ENCODE results near the gene C1orf56.
A peak's percentile ranks its signal among the peaks of the same experiment; 100 is the strongest.

C1orf56 gene

GRCh38 chr1:151047591-151047924 lies at the start of gene C1orf56:
Gene C1orf56 (plus strand): TSS chr1:151047751. CDS start chr1:151047848, 97 bp downstream.
- DNase-seq (ENCODE audit: low read depth) = no peak
- H3K4me3 ChIP-seq (ENCODE audit: low read depth, low read length) = peak within 1 kb of the TSS; percentile 74
- TF ChIP-seq, protein P1, sequence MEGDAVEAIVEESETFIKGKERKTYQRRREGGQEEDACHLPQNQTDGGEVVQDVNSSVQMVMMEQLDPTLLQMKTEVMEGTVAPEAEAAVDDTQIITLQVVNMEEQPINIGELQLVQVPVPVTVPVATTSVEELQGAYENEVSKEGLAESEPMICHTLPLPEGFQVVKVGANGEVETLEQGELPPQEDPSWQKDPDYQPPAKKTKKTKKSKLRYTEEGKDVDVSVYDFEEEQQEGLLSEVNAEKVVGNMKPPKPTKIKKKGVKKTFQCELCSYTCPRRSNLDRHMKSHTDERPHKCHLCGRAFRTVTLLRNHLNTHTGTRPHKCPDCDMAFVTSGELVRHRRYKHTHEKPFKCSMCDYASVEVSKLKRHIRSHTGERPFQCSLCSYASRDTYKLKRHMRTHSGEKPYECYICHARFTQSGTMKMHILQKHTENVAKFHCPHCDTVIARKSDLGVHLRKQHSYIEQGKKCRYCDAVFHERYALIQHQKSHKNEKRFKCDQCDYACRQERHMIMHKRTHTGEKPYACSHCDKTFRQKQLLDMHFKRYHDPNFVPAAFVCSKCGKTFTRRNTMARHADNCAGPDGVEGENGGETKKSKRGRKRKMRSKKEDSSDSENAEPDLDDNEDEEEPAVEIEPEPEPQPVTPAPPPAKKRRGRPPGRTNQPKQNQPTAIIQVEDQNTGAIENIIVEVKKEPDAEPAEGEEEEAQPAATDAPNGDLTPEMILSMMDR (IDR thresholded peaks at IDR 0.05; ENCODE audit: low read depth, low read length, missing control alignments) = no peak

GRCh38 chr1:150997949-150998348 lies 49.6 kb upstream of the C1orf56 start:
- H3K4me3 ChIP-seq (ENCODE audit: low read depth, low read length) = no peak overlapping the region
- no peak for DNase-seq (ENCODE audit: low read depth)
- TF ChIP-seq, protein P1 (IDR thresholded peaks at IDR 0.05; ENCODE audit: low read depth, low read length, missing control alignments) = no peak

GRCh38 chr1:150999051-150999674 lies 48.4 kb upstream of the C1orf56 start:
- DNase-seq (ENCODE audit: low read depth) = no peak
- TF ChIP-seq, protein P1 (IDR thresholded peaks at IDR 0.05; ENCODE audit: low read depth, low read length, missing control alignments) = no peak
- H3K4me3 ChIP-seq (ENCODE audit: low read depth, low read length) = no peak overlapping the region

DNA sequence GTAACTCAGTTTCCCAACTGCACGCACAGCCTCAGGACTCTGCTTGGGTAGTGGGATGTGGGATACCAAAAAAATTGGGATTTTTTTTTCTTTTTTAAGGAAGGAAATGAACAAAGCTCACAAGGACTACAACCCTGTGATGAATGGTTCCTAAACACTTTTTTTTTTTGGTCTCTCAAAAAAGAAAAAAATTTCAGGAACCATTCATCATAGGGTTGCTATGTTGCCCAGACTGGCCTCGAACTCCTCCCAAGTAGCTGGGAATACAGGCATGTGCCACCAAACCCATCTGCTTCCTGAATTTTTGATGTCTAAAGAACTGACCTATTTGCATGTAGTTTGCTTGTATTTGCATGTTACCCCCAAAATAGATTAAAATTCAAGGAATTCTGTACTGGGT lies 47.6 kb upstream of the C1orf56 start:
- DNase-seq (ENCODE audit: low read depth) = no peak
- no peak overlapping the region for H3K4me3 ChIP-seq (ENCODE audit: low read depth, low read length)
- TF ChIP-seq, protein P1 (IDR thresholded peaks at IDR 0.05; ENCODE audit: low read depth, low read length, missing control alignments) = no peak

DNA sequence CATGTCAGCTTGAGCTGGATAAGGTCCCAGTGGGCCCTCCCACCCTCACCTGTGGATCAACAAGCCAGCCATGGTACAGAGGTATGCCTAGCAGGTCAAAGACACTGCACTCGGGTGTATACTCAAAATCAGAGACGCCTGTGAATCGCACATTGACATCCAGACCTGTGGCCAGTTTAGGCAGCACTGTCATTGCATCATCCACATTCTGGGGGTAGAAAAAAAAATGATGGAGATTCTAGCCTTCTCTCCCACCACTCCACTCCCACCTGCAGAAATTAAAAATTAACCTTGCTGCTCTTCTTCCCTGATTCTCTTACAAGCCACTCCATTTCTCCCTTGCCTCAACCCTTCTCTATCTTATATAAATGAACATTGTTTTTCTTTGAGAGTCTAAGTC lies 47.1 kb upstream of the C1orf56 start:
- H3K4me3 ChIP-seq (ENCODE audit: low read depth, low read length) = no peak overlapping the region
- TF ChIP-seq, protein P1 (IDR thresholded peaks at IDR 0.05; ENCODE audit: low read depth, low read length, missing control alignments) = no peak
- no peak for DNase-seq (ENCODE audit: low read depth)

- TF ChIP-seq, protein P1 (IDR thresholded peaks at IDR 0.05; ENCODE audit: low read depth, low read length, missing control alignments) = no peak
- no peak overlapping the region for H3K4me3 ChIP-seq (ENCODE audit: low read depth, low read length)
- DNase-seq (ENCODE audit: low read depth) = no peak
Observed at GRCh38 chr1:151001602-151002001, 45.9 kb upstream of the C1orf56 start.

DNA sequence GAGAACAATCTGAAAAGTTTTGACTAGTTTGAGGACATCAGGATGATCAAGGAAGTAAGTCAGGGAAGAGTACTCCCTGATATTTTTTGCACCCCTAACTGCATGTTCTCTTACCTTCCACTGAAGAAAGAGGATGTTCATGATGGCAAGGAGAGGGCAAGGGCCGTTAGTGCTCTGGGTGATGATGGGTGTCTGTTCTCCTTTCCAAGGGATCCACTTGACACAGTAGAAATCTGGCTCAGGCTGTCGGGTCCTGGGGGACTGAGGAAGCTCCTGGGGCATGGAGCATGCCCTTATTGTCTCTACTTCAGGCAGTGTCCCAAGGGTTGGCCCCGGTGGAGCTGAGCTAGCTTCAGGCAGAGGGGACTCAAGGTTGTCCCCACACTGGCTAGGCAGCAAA lies 45.5 kb upstream of the C1orf56 start:
- TF ChIP-seq, protein P1 (IDR thresholded peaks at IDR 0.05; ENCODE audit: low read depth, low read length, missing control alignments) = no peak

More for the DNA sequence above, 45.5 kb upstream of the C1orf56 start:
- DNase-seq (ENCODE audit: low read depth) = no peak
- H3K4me3 ChIP-seq (ENCODE audit: low read depth, low read length) = no peak overlapping the region
